T-helper 1 cell treated with Interleukin-12 subunit alpha and Interleukin-12 subunit beta and Interleukin-4 antibody, amounts not matched to agents 30 μg/mL and 1 μg/mL, for 36 hours (primary cell): ENCODE measurements around the gene PARD3.
"Not testable (repeated sequence)": the region's sequence is repeated elsewhere in the genome, so short reads cannot be mapped to it uniquely, and the experiment has no call there.

ENCODE experiments used
- H3K27ac Mint-ChIP-seq: one replicate; pipeline ENCODE4 v1.8.0; 2021; ENCODE audit warnings: mild to moderate bottlenecking, mixed read lengths
- H3K27me3 Mint-ChIP-seq: one replicate; pipeline ENCODE4 v1.8.0; 2021; ENCODE audit warnings: low read depth, mixed read lengths
- H3K36me3 Mint-ChIP-seq: one replicate; pipeline ENCODE4 v1.8.0; 2021; ENCODE audit warnings: low read depth, mixed read lengths
- H3K4me1 Mint-ChIP-seq: one replicate; pipeline ENCODE4 v1.8.0; 2021; ENCODE audit warnings: low read depth, mixed read lengths
- H3K4me3 Mint-ChIP-seq: one replicate; pipeline ENCODE4 v1.8.0; 2021; ENCODE audit warnings: mild to moderate bottlenecking, moderate library complexity, mixed read lengths
- H3K9me3 Mint-ChIP-seq: one replicate; pipeline ENCODE4 v1.8.0; 2021; ENCODE audit warnings: mixed read lengths

PARD3 gene

GRCh38 chr10:34462993-34463392, 352.1 kb downstream of the PARD3 start:
- no peak overlapping the region for H3K4me3 Mint-ChIP-seq
- H3K4me1 Mint-ChIP-seq: no peaks in the 10 kb centered on the region
- no peaks in the 10 kb centered on the region for H3K9me3 Mint-ChIP-seq
- H3K27ac Mint-ChIP-seq: no peak overlapping the region
- no peaks in the 10 kb centered on the region for H3K27me3 Mint-ChIP-seq
- no peaks in the 10 kb centered on the region for H3K36me3 Mint-ChIP-seq

GRCh38 chr10:34462056-34462455, 353.0 kb downstream of the PARD3 start:
- Mint-ChIP-seq H3K27ac (no peak overlapping the region), H3K4me3 (no peak overlapping the region), H3K36me3 (no peaks in the 10 kb centered on the region), H3K9me3 (no peaks in the 10 kb centered on the region), H3K4me1 (no peaks in the 10 kb centered on the region), H3K27me3 (no peaks in the 10 kb centered on the region)

GRCh38 chr10:34454590-34455261, 360.4 kb downstream of the PARD3 start:
- Mint-ChIP-seq H3K4me1 (no peaks in the 10 kb centered on the region), H3K36me3 (no peaks in the 10 kb centered on the region), H3K9me3 (no peaks in the 10 kb centered on the region), H3K27me3 (no peaks in the 10 kb centered on the region), H3K27ac (no peak overlapping the region), H3K4me3 (no peak overlapping the region)

- Mint-ChIP-seq H3K4me1 (no peaks in the 10 kb centered on the region), H3K9me3 (no peaks in the 10 kb centered on the region), H3K27me3 (no peaks in the 10 kb centered on the region), H3K27ac (no peak overlapping the region), H3K4me3 (no peak overlapping the region), H3K36me3 (no peaks in the 10 kb centered on the region)
Observed at GRCh38 chr10:34449836-34450235, 365.3 kb downstream of the PARD3 start.

- Mint-ChIP-seq H3K27ac (no peak overlapping the region), H3K9me3 (no peaks in the 10 kb centered on the region), H3K4me3 (no peak overlapping the region), H3K4me1 (no peaks in the 10 kb centered on the region), H3K36me3 (no peaks in the 10 kb centered on the region), H3K27me3 (no peaks in the 10 kb centered on the region)
Observed at GRCh38 chr10:34446049-34446448, 369.0 kb downstream of the PARD3 start.

- Mint-ChIP-seq H3K36me3 (no peaks in the 10 kb centered on the region), H3K4me1 (no peaks in the 10 kb centered on the region), H3K4me3 (no peak overlapping the region), H3K9me3 (no peaks in the 10 kb centered on the region), H3K27me3 (no peaks in the 10 kb centered on the region), H3K27ac (no peak overlapping the region)
Observed at GRCh38 chr10:34444223-34445183, 370.6 kb downstream of the PARD3 start.

GRCh38 chr10:34439386-34439785, 375.7 kb downstream of the PARD3 start:
- not testable (repeated sequence) for H3K4me1 Mint-ChIP-seq, H3K27me3 Mint-ChIP-seq, H3K4me3 Mint-ChIP-seq, H3K36me3 Mint-ChIP-seq, H3K9me3 Mint-ChIP-seq, H3K27ac Mint-ChIP-seq

GRCh38 chr10:34438741-34439140, 376.4 kb downstream of the PARD3 start:
- Mint-ChIP-seq H3K9me3 (no peaks in the 10 kb centered on the region), H3K27ac (no peak overlapping the region), H3K4me1 (no peaks in the 10 kb centered on the region), H3K36me3 (no peaks in the 10 kb centered on the region), H3K27me3 (no peaks in the 10 kb centered on the region), H3K4me3 (no peak overlapping the region)

- H3K27ac Mint-ChIP-seq: no peak overlapping the region
- H3K4me3 Mint-ChIP-seq: no peak overlapping the region
- no peaks in the 10 kb centered on the region for H3K4me1 Mint-ChIP-seq
- H3K9me3 Mint-ChIP-seq: no peaks in the 10 kb centered on the region
- no peaks in the 10 kb centered on the region for H3K27me3 Mint-ChIP-seq
- no peaks in the 10 kb centered on the region for H3K36me3 Mint-ChIP-seq
Observed at GRCh38 chr10:34437906-34438305, 377.2 kb downstream of the PARD3 start.

GRCh38 chr10:34434119-34434594, 380.9 kb downstream of the PARD3 start:
- Mint-ChIP-seq H3K27me3 (no peaks in the 10 kb centered on the region), H3K4me3 (no peak overlapping the region), H3K27ac (no peak overlapping the region), H3K36me3 (no peaks in the 10 kb centered on the region), H3K4me1 (no peaks in the 10 kb centered on the region), H3K9me3 (no peaks in the 10 kb centered on the region)

- Mint-ChIP-seq H3K27ac (no peak overlapping the region), H3K9me3 (no peaks in the 10 kb centered on the region), H3K27me3 (no peaks in the 10 kb centered on the region), H3K36me3 (no peaks in the 10 kb centered on the region), H3K4me1 (no peaks in the 10 kb centered on the region), H3K4me3 (no peak overlapping the region)
Observed at GRCh38 chr10:34433241-34434076, 381.6 kb downstream of the PARD3 start.

GRCh38 chr10:34432589-34432988, 382.5 kb downstream of the PARD3 start:
- H3K4me1 Mint-ChIP-seq: no peaks in the 10 kb centered on the region
- H3K27ac Mint-ChIP-seq: no peak overlapping the region
- H3K27me3 Mint-ChIP-seq: no peaks in the 10 kb centered on the region
- H3K9me3 Mint-ChIP-seq: no peaks in the 10 kb centered on the region
- H3K36me3 Mint-ChIP-seq: no peaks in the 10 kb centered on the region
- H3K4me3 Mint-ChIP-seq: no peak overlapping the region

- H3K36me3 Mint-ChIP-seq: no peaks in the 10 kb centered on the region
- H3K4me1 Mint-ChIP-seq: no peaks in the 10 kb centered on the region
- no peak overlapping the region for H3K4me3 Mint-ChIP-seq
- H3K9me3 Mint-ChIP-seq: no peaks in the 10 kb centered on the region
- H3K27ac Mint-ChIP-seq: no peak overlapping the region
- H3K27me3 Mint-ChIP-seq: no peaks in the 10 kb centered on the region
Observed at GRCh38 chr10:34430685-34431084, 384.4 kb downstream of the PARD3 start.

GRCh38 chr10:34428501-34428900, 386.6 kb downstream of the PARD3 start:
- H3K36me3 Mint-ChIP-seq: no peaks in the 10 kb centered on the region
- no peak overlapping the region for H3K4me3 Mint-ChIP-seq
- H3K9me3 Mint-ChIP-seq: no peaks in the 10 kb centered on the region
- no peaks in the 10 kb centered on the region for H3K27me3 Mint-ChIP-seq
- no peak overlapping the region for H3K27ac Mint-ChIP-seq
- H3K4me1 Mint-ChIP-seq: no peaks in the 10 kb centered on the region
